ENCODE results near the gene STEAP1.

STEAP1 gene

GRCh38 chr7:90211391-90212148 is 57.3 kb downstream of the STEAP1 start, which contains the start of gene STEAP2:
TSS of gene STEAP2 (plus strand) at chr7:90211740. CDS start at chr7:90225083, 13,343 bp downstream.
- no peak for DNase-seq (ENCODE audit: extremely low read depth in 1 of 2, low read depth in 1 of 2)

GRCh38 chr7:90212149-90212495 is 57.9 kb downstream of the STEAP1 start:
- DNase-seq (ENCODE audit: extremely low read depth in 1 of 2, low read depth in 1 of 2) = no peak

DNA sequence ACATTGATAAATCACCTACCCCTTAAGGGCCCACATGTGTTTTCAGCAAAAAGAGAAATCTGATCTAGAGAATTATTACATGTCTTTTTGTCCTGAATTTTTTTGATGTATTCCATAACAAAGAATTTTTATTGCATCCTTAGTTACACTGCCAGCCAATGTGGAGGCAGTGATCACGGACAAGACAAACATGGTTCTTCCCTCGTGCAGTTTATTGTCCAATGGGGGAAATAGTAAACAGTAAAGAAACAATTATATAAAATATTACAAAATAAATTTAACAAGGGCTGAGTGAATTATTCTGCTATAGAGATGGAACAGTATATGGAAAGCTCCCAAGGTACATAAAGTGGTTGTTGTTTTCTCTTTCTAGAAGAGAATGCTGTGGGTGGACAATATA is 59.3 kb downstream of the STEAP1 start:
- DNase-seq (ENCODE audit: extremely low read depth in 1 of 2, low read depth in 1 of 2) = no peak

Data from activated CD8-positive, alpha-beta memory T cell treated with anti-CD3 and anti-CD28 coated beads for 1 hour (primary cell).